Adrenal gland (tissue), 5 donors: ENCODE measurements around the gene DNA2.

Source experiments
- CTCF ChIP-seq, 6 experiments: fragments of 450-650 bp in 4 of 6; fragments of 200-600 bp in 2 of 6; sonication (generic) in 1 of 6; IDR thresholded peaks; 1 replicate in 5 of 6; 2 replicates in 1 of 6; pipeline versions ENCODE4 v1.5.1 to v1.8.0; 2016 to 2021; ENCODE audit warnings: antibody characterized with exemption in 6 of 6, mild to moderate bottlenecking in 2 of 6, moderate library complexity in 1 of 6
- POLR2A ChIP-seq, 2 donors: fragments of 450-650 bp; IDR thresholded peaks; one replicate each; pipeline ENCODE4 v1.6.1; 2017; ENCODE audit warnings: antibody characterized with exemption in 2 of 2, mild to moderate bottlenecking in 2 of 2, moderate library complexity in 1 of 2
- donor health status: DM: no; HTN: no; CAD: no.

GRCh38 chr10:68508090-68508489, 36.3 kb upstream of the DNA2 start:
- TF ChIP-seq CTCF (IDR thresholded peaks at IDR 0.05) (no peak), POLR2A (IDR thresholded peaks at IDR 0.05) (no peak)
